ENCODE measurements around the gene PRKACG.

GRCh38 chr9:68969538-68969937 lies 44.4 kb downstream of the PRKACG start:
- TF ChIP-seq POLR2A (IDR thresholded peaks at IDR 0.05) (no peak), CTCF (IDR thresholded peaks at IDR 0.05) (no peak)
